HUES6 (cell line): ENCODE data around the gene PARD3B.

Source experiments
- H3K27ac ChIP-seq: 2 replicates; pipeline ENCODE4 v1.7.0; 2013; ENCODE audit warnings: low read depth, mild to moderate bottlenecking, low read length, inconsistent platforms
- H3K27me3 ChIP-seq: 2 replicates; pipeline ENCODE4 v1.6.1; 2013; ENCODE audit warnings: low read length; ENCODE audit not compliant: control insufficient read depth, insufficient read depth
- H3K36me3 ChIP-seq: 2 replicates; pipeline ENCODE4 v1.6.1; 2013; ENCODE audit warnings: low read length; ENCODE audit not compliant: control insufficient read depth, insufficient read depth
- H3K4me1 ChIP-seq: 2 replicates; pipeline ENCODE4 v1.6.1; 2013; ENCODE audit warnings: low read length; ENCODE audit not compliant: control insufficient read depth, insufficient read depth
- H3K4me3 ChIP-seq: 2 replicates; pipeline ENCODE4 v1.5.1; 2013; ENCODE audit warnings: low read depth, low read length
- H3K9ac ChIP-seq: one replicate; pipeline ENCODE4 v1.6.1; 2013; ENCODE audit warnings: mild to moderate bottlenecking, low read length
- H3K9me3 ChIP-seq: 2 replicates; pipeline ENCODE4 v1.6.1; 2013; ENCODE audit warnings: low read depth, low read length; ENCODE audit not compliant: control insufficient read depth, insufficient read depth

PARD3B gene

GRCh38 chr2:204727368-204727767, 182.1 kb downstream of the PARD3B start:
- Histone ChIP-seq H3K36me3 (no peaks in the 10 kb centered on the region), H3K9ac (no peak overlapping the region), H3K27me3 (no peaks in the 10 kb centered on the region), H3K4me1 (peaks cover 21% of the 10 kb centered on the region), H3K9me3 (no peaks in the 10 kb centered on the region), H3K4me3 (no peak overlapping the region), H3K27ac (no peak overlapping the region)

GRCh38 chr2:204730603-204731002, 185.3 kb downstream of the PARD3B start:
- Histone ChIP-seq H3K9ac (no peak overlapping the region), H3K27ac (no peak overlapping the region), H3K4me1 (peaks cover 21% of the 10 kb centered on the region), H3K36me3 (no peaks in the 10 kb centered on the region), H3K9me3 (no peaks in the 10 kb centered on the region), H3K27me3 (no peaks in the 10 kb centered on the region), H3K4me3 (no peak overlapping the region)

GRCh38 chr2:204732019-204732418, 186.7 kb downstream of the PARD3B start:
- no peak overlapping the region for H3K27ac ChIP-seq
- H3K27me3 ChIP-seq, result no peaks in the 10 kb centered on the region
- H3K9me3 ChIP-seq, result peaks cover 2% of the 10 kb centered on the region; the same call in 1 of the 2 replicates
- H3K36me3 ChIP-seq, result no peaks in the 10 kb centered on the region
- no peak overlapping the region for H3K4me3 ChIP-seq
- H3K4me1 ChIP-seq, result peaks cover 10% of the 10 kb centered on the region
- no peak overlapping the region for H3K9ac ChIP-seq

GRCh38 chr2:204737296-204737695, 192.0 kb downstream of the PARD3B start:
- Histone ChIP-seq H3K27ac (no peak overlapping the region), H3K9me3 (peaks cover 2% of the 10 kb centered on the region; the same call in 1 of the 2 replicates)

GRCh38 chr2:204738721-204739120, 193.4 kb downstream of the PARD3B start:
- no peak overlapping the region for H3K27ac ChIP-seq
- no peaks in the 10 kb centered on the region for H3K27me3 ChIP-seq
- H3K9ac ChIP-seq, result no peak overlapping the region
- no peaks in the 10 kb centered on the region for H3K36me3 ChIP-seq
- no peak overlapping the region for H3K4me3 ChIP-seq
- H3K4me1 ChIP-seq, result no peaks in the 10 kb centered on the region
- H3K9me3 ChIP-seq, result peaks cover 2% of the 10 kb centered on the region; the same call in 1 of the 2 replicates

More at GRCh38 chr2:204737296-204737695, 192.0 kb downstream of the PARD3B start:
- Histone ChIP-seq H3K4me3 (no peak overlapping the region), H3K27me3 (no peaks in the 10 kb centered on the region), H3K4me1 (no peaks in the 10 kb centered on the region), H3K9ac (no peak overlapping the region), H3K36me3 (no peaks in the 10 kb centered on the region)

- H3K36me3 ChIP-seq, result no peaks in the 10 kb centered on the region
- no peak overlapping the region for H3K9ac ChIP-seq
- H3K27ac ChIP-seq, result no peak overlapping the region
- H3K4me3 ChIP-seq, result no peak overlapping the region
- no peaks in the 10 kb centered on the region for H3K27me3 ChIP-seq
- H3K9me3 ChIP-seq, result no peaks in the 10 kb centered on the region
- no peaks in the 10 kb centered on the region for H3K4me1 ChIP-seq
Measured at GRCh38 chr2:204743393-204743960, 198.2 kb downstream of the PARD3B start.

GRCh38 chr2:204744506-204744905, 199.2 kb downstream of the PARD3B start:
- Histone ChIP-seq H3K4me1 (no peaks in the 10 kb centered on the region), H3K36me3 (no peaks in the 10 kb centered on the region), H3K27me3 (no peaks in the 10 kb centered on the region), H3K9ac (no peak overlapping the region), H3K4me3 (no peak overlapping the region), H3K9me3 (no peaks in the 10 kb centered on the region), H3K27ac (no peak overlapping the region)

- Histone ChIP-seq H3K4me1 (peaks cover 4% of the 10 kb centered on the region; the same call in 1 of the 2 replicates), H3K36me3 (no peaks in the 10 kb centered on the region), H3K9ac (no peak overlapping the region), H3K4me3 (no peak overlapping the region), H3K9me3 (no peaks in the 10 kb centered on the region), H3K27ac (no peak overlapping the region), H3K27me3 (no peaks in the 10 kb centered on the region)
Measured at GRCh38 chr2:204748286-204748685, 203.0 kb downstream of the PARD3B start.

- H3K4me3 ChIP-seq, result no peak overlapping the region
- H3K9ac ChIP-seq, result no peak overlapping the region
- H3K4me1 ChIP-seq, result peaks cover 4% of the 10 kb centered on the region; the same call in 1 of the 2 replicates
- H3K27me3 ChIP-seq, result no peaks in the 10 kb centered on the region
- no peak overlapping the region for H3K27ac ChIP-seq
- H3K9me3 ChIP-seq, result no peaks in the 10 kb centered on the region
- H3K36me3 ChIP-seq, result no peaks in the 10 kb centered on the region
Measured at GRCh38 chr2:204749319-204749718, 204.0 kb downstream of the PARD3B start.

GRCh38 chr2:204750389-204750788, 205.1 kb downstream of the PARD3B start:
- H3K36me3 ChIP-seq, result no peaks in the 10 kb centered on the region
- H3K9me3 ChIP-seq, result no peaks in the 10 kb centered on the region
- no peaks in the 10 kb centered on the region for H3K27me3 ChIP-seq
- H3K4me3 ChIP-seq, result no peak overlapping the region
- H3K4me1 ChIP-seq, result peaks cover 4% of the 10 kb centered on the region; the same call in 1 of the 2 replicates
- no peak overlapping the region for H3K9ac ChIP-seq
- no peak overlapping the region for H3K27ac ChIP-seq

- Histone ChIP-seq H3K4me1 (peaks cover 4% of the 10 kb centered on the region; the same call in 1 of the 2 replicates), H3K9ac (no peak overlapping the region), H3K36me3 (no peaks in the 10 kb centered on the region), H3K27ac (no peak overlapping the region), H3K9me3 (no peaks in the 10 kb centered on the region), H3K27me3 (no peaks in the 10 kb centered on the region), H3K4me3 (no peak overlapping the region)
Measured at GRCh38 chr2:204751472-204751871, 206.2 kb downstream of the PARD3B start.
